ENCODE measurements around the gene GABRG3.

DNA sequence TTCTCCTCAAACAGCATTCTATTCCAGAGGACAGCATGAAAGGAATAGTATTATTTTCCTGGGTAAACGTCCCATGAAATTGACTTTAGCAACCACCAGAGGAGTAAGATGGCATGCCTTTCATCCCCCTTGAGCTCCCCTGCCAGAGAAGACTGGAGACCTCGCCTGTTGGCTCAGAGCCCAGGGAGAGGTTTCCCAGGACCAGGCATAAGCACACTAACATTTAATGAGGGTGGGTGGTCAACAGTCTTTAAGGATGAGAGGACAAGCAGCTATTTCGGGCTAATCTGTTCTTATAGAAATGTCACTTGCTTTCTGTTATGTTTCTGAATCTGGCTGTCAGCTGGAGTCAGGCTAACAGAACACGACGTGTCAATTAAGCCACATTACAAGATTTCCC lies 390.5 kb downstream of the GABRG3 start:
- TF ChIP-seq, protein P1, sequence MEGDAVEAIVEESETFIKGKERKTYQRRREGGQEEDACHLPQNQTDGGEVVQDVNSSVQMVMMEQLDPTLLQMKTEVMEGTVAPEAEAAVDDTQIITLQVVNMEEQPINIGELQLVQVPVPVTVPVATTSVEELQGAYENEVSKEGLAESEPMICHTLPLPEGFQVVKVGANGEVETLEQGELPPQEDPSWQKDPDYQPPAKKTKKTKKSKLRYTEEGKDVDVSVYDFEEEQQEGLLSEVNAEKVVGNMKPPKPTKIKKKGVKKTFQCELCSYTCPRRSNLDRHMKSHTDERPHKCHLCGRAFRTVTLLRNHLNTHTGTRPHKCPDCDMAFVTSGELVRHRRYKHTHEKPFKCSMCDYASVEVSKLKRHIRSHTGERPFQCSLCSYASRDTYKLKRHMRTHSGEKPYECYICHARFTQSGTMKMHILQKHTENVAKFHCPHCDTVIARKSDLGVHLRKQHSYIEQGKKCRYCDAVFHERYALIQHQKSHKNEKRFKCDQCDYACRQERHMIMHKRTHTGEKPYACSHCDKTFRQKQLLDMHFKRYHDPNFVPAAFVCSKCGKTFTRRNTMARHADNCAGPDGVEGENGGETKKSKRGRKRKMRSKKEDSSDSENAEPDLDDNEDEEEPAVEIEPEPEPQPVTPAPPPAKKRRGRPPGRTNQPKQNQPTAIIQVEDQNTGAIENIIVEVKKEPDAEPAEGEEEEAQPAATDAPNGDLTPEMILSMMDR (IDR thresholded peaks at IDR 0.05; ENCODE audit: poor library complexity) = no peak
- TF ChIP-seq EZH2 (IDR thresholded peaks at IDR 0.05; ENCODE audit: borderline replicate concordance) = no peak
